DND-41 (cell line): ENCODE data around the gene POMZP3.
"Not testable (repeated sequence)": the region's sequence is repeated elsewhere in the genome, so short reads cannot be mapped to it uniquely, and the experiment has no call there.

Source experiments
- ATAC-seq: fragments of 200-7000 bp; cut with Tn5 transposase; 3 replicates; pipeline ENCODE4 v1.9.1; 2021; ENCODE audit warnings: low read depth; ENCODE audit not compliant: insufficient read depth
- DNase-seq: peaks from one replicate; pipeline ENCODE4 v3.0.0-alpha.2; 2020
- H2AFZ ChIP-seq: 2 replicates; pipeline ENCODE4 v1.6.0; 2012; ENCODE audit warnings: low read depth, low read length
- H3K27ac ChIP-seq: 2 replicates; pipeline ENCODE4 v1.5.1; 2012; ENCODE audit warnings: low read length, inconsistent platforms
- H3K27me3 ChIP-seq: fragments of 200-600 bp; sonication (generic); 2 replicates; pipeline ENCODE4 v1.6.0; 2012; ENCODE audit warnings: low read length, mild to moderate bottlenecking, inconsistent platforms; ENCODE audit not compliant: insufficient read depth, poor library complexity
- H3K36me3 ChIP-seq: 2 replicates; pipeline ENCODE4 v1.5.1; 2012; ENCODE audit warnings: low read length, inconsistent platforms; ENCODE audit not compliant: insufficient read depth
- H3K4me1 ChIP-seq: 2 replicates; pipeline ENCODE4 v1.5.1; 2012; ENCODE audit warnings: mild to moderate bottlenecking, low read length; ENCODE audit not compliant: insufficient read depth
- H3K4me2 ChIP-seq: 2 replicates; pipeline ENCODE4 v1.6.0; 2012; ENCODE audit warnings: mild to moderate bottlenecking, moderate library complexity, low read length, inconsistent platforms; ENCODE audit not compliant: insufficient read depth
- H3K4me3 ChIP-seq, 2 experiments: fragments of 200-600 bp in 1 of 2; shearing (Covaris generic) in 1 of 2; 2 replicates each; pipeline ENCODE4 v1.5.1; 2012 to 2016; ENCODE audit warnings: inconsistent platforms in 2 of 2, low read length in 2 of 2, mild to moderate bottlenecking in 2 of 2, low read depth in 1 of 2, moderate library complexity in 1 of 2
- H3K79me2 ChIP-seq: 2 replicates; pipeline ENCODE4 v1.6.0; 2012; ENCODE audit warnings: low read length, inconsistent platforms; ENCODE audit not compliant: insufficient read depth
- H3K9ac ChIP-seq: 2 replicates; pipeline ENCODE4 v1.6.0; 2012; ENCODE audit warnings: low read depth, mild to moderate bottlenecking, inconsistent platforms, low read length, moderate library complexity
- H3K9me3 ChIP-seq: 2 replicates; pipeline ENCODE4 v1.5.1; 2012; ENCODE audit warnings: low read length, moderate library complexity, mild to moderate bottlenecking, inconsistent platforms; ENCODE audit not compliant: insufficient read depth, severe bottlenecking
- H4K20me1 ChIP-seq: 2 replicates; pipeline ENCODE4 v1.6.0; 2012; ENCODE audit warnings: low read length; ENCODE audit not compliant: insufficient read depth

The POMZP3 gene

DNA sequence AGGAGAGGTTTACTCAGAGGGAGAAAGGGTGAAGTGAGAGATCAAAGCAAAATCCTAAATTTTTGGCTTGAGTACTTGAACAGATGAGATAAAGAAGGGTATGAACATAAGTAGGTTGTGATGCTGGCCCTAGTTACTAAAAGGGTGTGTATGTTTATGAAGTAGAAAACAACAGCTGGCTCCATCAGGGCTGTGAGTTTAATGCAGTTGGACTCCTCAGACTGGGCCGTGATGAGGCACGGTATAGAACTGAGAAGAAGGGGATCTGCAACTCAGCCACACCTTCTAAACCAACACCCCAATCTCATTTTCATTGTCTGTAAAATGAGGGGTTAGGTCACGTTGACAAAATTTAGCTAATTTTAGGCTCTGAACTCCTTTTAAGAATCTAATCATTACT is 54.8 kb downstream of the POMZP3 start:
- not testable (repeated sequence) for H3K9me3 ChIP-seq, H2AFZ ChIP-seq, H3K27me3 ChIP-seq, DNase-seq, H3K4me2 ChIP-seq, H3K4me3 ChIP-seq, H3K9ac ChIP-seq, H3K27ac ChIP-seq, H4K20me1 ChIP-seq, ATAC-seq, H3K4me1 ChIP-seq
- H3K79me2 ChIP-seq, result peaks cover 33% of the 10 kb centered on the region
- H3K36me3 ChIP-seq, result peaks cover 24% of the 10 kb centered on the region; the same call in 1 of the 2 replicates

- H3K9ac ChIP-seq, DNase-seq, H2AFZ ChIP-seq, ATAC-seq, H3K4me3 ChIP-seq, H3K27me3 ChIP-seq, H3K4me2 ChIP-seq, H3K27ac ChIP-seq, H3K9me3 ChIP-seq, H3K4me1 ChIP-seq: not testable (repeated sequence)
- Histone ChIP-seq H4K20me1 (peaks cover 10% of the 10 kb centered on the region; the same call in 1 of the 2 replicates), H3K79me2 (peaks cover 43% of the 10 kb centered on the region), H3K36me3 (peaks cover 24% of the 10 kb centered on the region; the same call in 1 of the 2 replicates)
Observed at GRCh38 chr7:76570324-76570775, 56.7 kb downstream of the POMZP3 start.

GRCh38 chr7:76568742-76569141 is 58.3 kb downstream of the POMZP3 start:
- H3K79me2 ChIP-seq, result peaks cover 47% of the 10 kb centered on the region
- not testable (repeated sequence) for H3K27me3 ChIP-seq, H3K4me2 ChIP-seq, H3K9me3 ChIP-seq, H3K9ac ChIP-seq, H3K27ac ChIP-seq, H2AFZ ChIP-seq, ATAC-seq, DNase-seq, H3K4me1 ChIP-seq, H3K4me3 ChIP-seq
- peaks cover 10% of the 10 kb centered on the region; the same call in 1 of the 2 replicates for H4K20me1 ChIP-seq
- H3K36me3 ChIP-seq, result peaks cover 24% of the 10 kb centered on the region; the same call in 1 of the 2 replicates

- H3K9ac ChIP-seq, H3K9me3 ChIP-seq, H3K27me3 ChIP-seq, H3K4me2 ChIP-seq, H3K4me3 ChIP-seq, ATAC-seq, H2AFZ ChIP-seq, H3K4me1 ChIP-seq, H4K20me1 ChIP-seq, H3K27ac ChIP-seq, DNase-seq: not testable (repeated sequence)
- peaks cover 22% of the 10 kb centered on the region; the same call in 1 of the 2 replicates for H3K36me3 ChIP-seq
- H3K79me2 ChIP-seq, result peaks cover 52% of the 10 kb centered on the region
Observed at GRCh38 chr7:76567753-76568152, 59.3 kb downstream of the POMZP3 start.

GRCh38 chr7:76567311-76567710 is 59.8 kb downstream of the POMZP3 start:
- not testable (repeated sequence) for H3K4me2 ChIP-seq, H3K9me3 ChIP-seq, DNase-seq, H4K20me1 ChIP-seq, H3K27ac ChIP-seq, H3K4me1 ChIP-seq, H2AFZ ChIP-seq, H3K9ac ChIP-seq, H3K4me3 ChIP-seq, H3K27me3 ChIP-seq, ATAC-seq
- H3K36me3 ChIP-seq, result peaks cover 17% of the 10 kb centered on the region; the same call in 1 of the 2 replicates
- peaks cover 48% of the 10 kb centered on the region for H3K79me2 ChIP-seq

DNA sequence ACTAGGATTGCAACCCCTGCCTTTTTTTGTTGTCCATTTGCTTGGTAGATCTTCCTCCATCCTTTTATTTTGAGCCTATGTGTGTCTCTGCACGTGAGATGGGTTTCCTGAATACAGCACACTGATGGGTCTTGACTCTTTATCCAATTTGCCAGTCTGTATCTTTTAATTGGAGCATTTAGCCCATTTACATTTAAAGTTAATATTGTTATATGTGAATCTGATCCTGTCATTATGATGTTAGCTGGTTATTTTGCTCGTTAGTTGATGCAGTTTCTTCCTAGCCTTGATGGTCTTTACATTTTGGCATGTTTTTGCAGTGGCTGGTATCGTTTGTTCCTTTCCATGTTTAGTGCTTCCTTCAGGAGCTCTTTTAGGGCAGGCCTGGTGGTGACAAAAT is 62.1 kb downstream of the POMZP3 start:
- H3K9me3 ChIP-seq, H3K4me1 ChIP-seq, H3K27ac ChIP-seq, ATAC-seq, H3K36me3 ChIP-seq, H2AFZ ChIP-seq, DNase-seq, H3K4me3 ChIP-seq, H3K27me3 ChIP-seq, H3K4me2 ChIP-seq, H3K9ac ChIP-seq, H4K20me1 ChIP-seq: not testable (repeated sequence)
- peaks cover 58% of the 10 kb centered on the region for H3K79me2 ChIP-seq

DNA sequence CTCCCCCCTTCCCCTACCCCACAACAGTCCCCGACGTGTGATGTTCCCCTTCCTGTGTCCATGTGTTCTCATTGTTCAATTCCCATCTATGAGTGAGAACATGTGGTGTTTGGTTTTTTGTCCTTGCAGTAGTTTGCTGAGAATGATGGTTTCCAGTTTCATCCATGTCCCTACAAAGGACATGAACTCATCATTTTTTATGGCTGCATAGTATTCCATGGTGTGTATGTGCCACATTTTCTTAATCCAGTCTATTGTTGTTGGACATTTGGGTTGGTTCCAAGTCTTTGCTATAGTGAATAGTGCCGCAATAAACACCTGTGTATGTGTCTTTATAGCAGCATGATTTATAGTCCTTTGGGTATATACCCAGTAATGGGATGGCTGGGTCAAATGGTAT is 65.7 kb downstream of the POMZP3 start:
- H2AFZ ChIP-seq, H3K9me3 ChIP-seq, DNase-seq, H3K36me3 ChIP-seq, H3K4me1 ChIP-seq, H3K27ac ChIP-seq, H3K4me3 ChIP-seq, H3K4me2 ChIP-seq, H4K20me1 ChIP-seq, H3K9ac ChIP-seq, ATAC-seq, H3K27me3 ChIP-seq: not testable (repeated sequence)
- H3K79me2 ChIP-seq, result peaks cover 51% of the 10 kb centered on the region

DNA sequence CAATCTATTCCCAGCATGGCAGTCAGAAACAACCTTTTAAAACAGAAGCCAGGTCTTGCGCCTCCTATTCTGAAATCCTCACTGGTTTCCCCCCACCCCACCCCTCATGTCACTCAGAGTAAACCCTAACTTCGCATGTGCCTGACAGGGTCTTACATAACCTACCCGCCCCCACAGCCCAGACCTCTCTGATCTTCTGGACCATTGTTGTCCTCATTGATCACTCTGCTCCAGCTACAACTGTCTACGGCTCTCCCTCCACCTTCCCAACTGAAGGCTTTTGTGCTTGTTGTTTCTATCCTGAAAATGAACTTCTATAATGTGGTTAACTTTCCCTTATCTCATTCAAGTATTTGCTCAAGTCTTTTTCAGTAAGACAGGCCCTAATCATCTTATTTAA is 66.9 kb downstream of the POMZP3 start:
- not testable (repeated sequence) for ATAC-seq, H2AFZ ChIP-seq, H3K4me2 ChIP-seq, DNase-seq, H3K4me3 ChIP-seq, H3K27ac ChIP-seq, H3K4me1 ChIP-seq, H3K27me3 ChIP-seq, H3K9me3 ChIP-seq, H4K20me1 ChIP-seq, H3K9ac ChIP-seq
- Histone ChIP-seq H3K79me2 (peaks cover 53% of the 10 kb centered on the region), H3K36me3 (peaks cover 13% of the 10 kb centered on the region; the same call in 1 of the 2 replicates)
